SK-N-SH treated with all-trans-retinoic acid at 6 μM for 48 hours (cell line): ENCODE data around the gene SERPINB5.

Experiments
- ATAC-seq: fragments of 200-7000 bp; cut with Tn5 transposase; 3 replicates; pipeline ENCODE4 v1.9.1; 2020; ENCODE audit warnings: mild to moderate bottlenecking, moderate library complexity
- BACH2 ChIP-seq: fragments of 250-450 bp; sonication (Bioruptor Pico); IDR thresholded peaks from 2 replicates; pipeline ENCODE4 v1.9.0; 2021; ENCODE audit warnings: mild to moderate bottlenecking, borderline replicate concordance
- CREB5 ChIP-seq: fragments of 250-450 bp; sonication (Bioruptor Pico); IDR thresholded peaks from 2 replicates; pipeline ENCODE4 v1.5.1; 2020; ENCODE audit warnings: low read depth, mild to moderate bottlenecking, moderate library complexity
- CSDC2 ChIP-seq: fragments of 250-450 bp; sonication (Bioruptor Pico); IDR thresholded peaks from 2 replicates; pipeline ENCODE4 v1.5.0; 2020; ENCODE audit warnings: mild to moderate bottlenecking, moderate library complexity
- CSRNP3 ChIP-seq: fragments of 250-450 bp; sonication (Bioruptor Pico); IDR thresholded peaks from 2 replicates; pipeline ENCODE4 v1.5.1; 2021; ENCODE audit warnings: mild to moderate bottlenecking, moderate library complexity
- ESRRG ChIP-seq: fragments of 250-450 bp; sonication (Bioruptor Pico); IDR thresholded peaks from 2 replicates; pipeline ENCODE4 v1.6.1; 2021; ENCODE audit warnings: mild to moderate bottlenecking
- ISL1 ChIP-seq: fragments of 250-450 bp; sonication (Bioruptor Pico); IDR thresholded peaks from 2 replicates; pipeline ENCODE4 v2.1.2; 2022; ENCODE audit warnings: mild to moderate bottlenecking, moderate library complexity
- PATZ1 ChIP-seq: fragments of 250-450 bp; sonication (Bioruptor Pico); IDR thresholded peaks from 2 replicates; pipeline ENCODE4 v1.8.0; 2020; ENCODE audit warnings: mild to moderate bottlenecking, moderate library complexity, borderline replicate concordance
- POU6F1 ChIP-seq: fragments of 250-450 bp; sonication (Bioruptor Pico); IDR thresholded peaks from 2 replicates; pipeline ENCODE4 v1.8.0; 2021; ENCODE audit warnings: low read depth, mild to moderate bottlenecking, moderate library complexity, borderline replicate concordance
- PPARA ChIP-seq: fragments of 250-450 bp; sonication (Bioruptor Pico); IDR thresholded peaks from 2 replicates; pipeline ENCODE4 v1.5.0; 2020; ENCODE audit warnings: mild to moderate bottlenecking, borderline replicate concordance
- RARB ChIP-seq: fragments of 250-450 bp; sonication (Bioruptor Pico); IDR thresholded peaks from 2 replicates; pipeline ENCODE4 v1.8.0; 2021; ENCODE audit warnings: mild to moderate bottlenecking, moderate library complexity
- SNAI2 ChIP-seq: fragments of 250-450 bp; sonication (Bioruptor Pico); IDR thresholded peaks from 2 replicates; pipeline ENCODE4 v1.5.0; 2020; ENCODE audit warnings: mild to moderate bottlenecking, moderate library complexity
- TOX ChIP-seq: fragments of 250-450 bp; sonication (Bioruptor Pico); IDR thresholded peaks from 2 replicates; pipeline ENCODE4 v1.8.0; 2021; ENCODE audit warnings: mild to moderate bottlenecking, moderate library complexity, borderline replicate concordance
- TSHZ2 ChIP-seq: fragments of 250-450 bp; sonication (Bioruptor Pico); IDR thresholded peaks from 2 replicates; pipeline ENCODE4 v1.5.0; 2020; ENCODE audit warnings: mild to moderate bottlenecking, moderate library complexity
- ZC3H10 ChIP-seq: fragments of 250-450 bp; sonication (Bioruptor Pico); IDR thresholded peaks from 2 replicates; pipeline ENCODE4 v1.5.1; 2021; ENCODE audit warnings: mild to moderate bottlenecking, moderate library complexity
- ZFP3 ChIP-seq: fragments of 250-450 bp; sonication (Bioruptor Pico); IDR thresholded peaks from 2 replicates; pipeline ENCODE4 v1.5.0; 2020; ENCODE audit warnings: mild to moderate bottlenecking, moderate library complexity
- ZFP30 ChIP-seq: fragments of 450-650 bp; formaldehyde crosslinking; IDR thresholded peaks from 2 replicates; pipeline ENCODE4 v1.5.0; 2022; ENCODE audit warnings: mild to moderate bottlenecking, moderate library complexity
- ZNF565 ChIP-seq: fragments of 450-650 bp; formaldehyde crosslinking; conservative IDR thresholded peaks from 2 replicates; pipeline ENCODE4 v1.5.0; 2020; ENCODE audit warnings: low read depth, mild to moderate bottlenecking, moderate library complexity
- ZNF70 ChIP-seq: fragments of 450-650 bp; formaldehyde crosslinking; IDR thresholded peaks from 2 replicates; pipeline ENCODE4 v1.5.0; 2020; ENCODE audit warnings: mild to moderate bottlenecking, moderate library complexity
- ZNF8 ChIP-seq: fragments of 450-650 bp; formaldehyde crosslinking; IDR thresholded peaks from 2 replicates; pipeline ENCODE4 v1.5.0; 2020; ENCODE audit warnings: mild to moderate bottlenecking, moderate library complexity

SERPINB5 gene

GRCh38 chr18:63476668-63477067, at the start of gene SERPINB5:
Gene SERPINB5, plus strand, starts transcription at chr18:63476958. Its CDS starts 7,471 bp downstream, at chr18:63484429.
- no peak for ATAC-seq
- TF ChIP-seq TSHZ2: no peak
- no peak for TF ChIP-seq SNAI2 (CRISPR knock-in tag)
- TF ChIP-seq TOX (CRISPR knock-in tag): no peak
- no peak for TF ChIP-seq ZNF8 (CRISPR knock-in tag)
- no peak for TF ChIP-seq CSRNP3
- TF ChIP-seq ZFP3 (CRISPR knock-in tag): no peak
- TF ChIP-seq ZNF70 (CRISPR knock-in tag): no peak
- no peak for TF ChIP-seq ISL1 (CRISPR knock-in tag)
- TF ChIP-seq BACH2 (CRISPR knock-in tag): no peak
- TF ChIP-seq POU6F1 (CRISPR knock-in tag): no peak
- TF ChIP-seq ZNF565: no peak
- TF ChIP-seq ZC3H10: no peak

GRCh38 chr18:63427558-63427957, 49.2 kb upstream of the SERPINB5 start:
- TF ChIP-seq ZC3H10 (no peak), RARB (CRISPR knock-in tag) (no peak), PPARA (CRISPR knock-in tag) (no peak), ZNF8 (CRISPR knock-in tag) (no peak), TOX (CRISPR knock-in tag) (no peak), ZFP3 (CRISPR knock-in tag) (no peak)
- ATAC-seq: no peak

- no peak for TF ChIP-seq POU6F1 (CRISPR knock-in tag)
- TF ChIP-seq TOX (CRISPR knock-in tag): no peak
- no peak for TF ChIP-seq ZFP30 (CRISPR knock-in tag)
- no peak for TF ChIP-seq PATZ1
- no peak for TF ChIP-seq ZC3H10
- TF ChIP-seq CREB5 (CRISPR knock-in tag): no peak
- no peak for TF ChIP-seq CSRNP3
- TF ChIP-seq CSDC2 (CRISPR knock-in tag): no peak
- TF ChIP-seq PPARA (CRISPR knock-in tag): no peak
- TF ChIP-seq SNAI2 (CRISPR knock-in tag): no peak
- TF ChIP-seq TSHZ2: no peak
- no peak for TF ChIP-seq ZNF565
- TF ChIP-seq RARB (CRISPR knock-in tag): no peak
- TF ChIP-seq ZNF8 (CRISPR knock-in tag): no peak
- TF ChIP-seq ZNF70 (CRISPR knock-in tag): no peak
- TF ChIP-seq BACH2 (CRISPR knock-in tag): no peak
- no peak for TF ChIP-seq ESRRG
- no peak for TF ChIP-seq ZFP3 (CRISPR knock-in tag)
- no peak for ATAC-seq
Observed at GRCh38 chr18:63430526-63430925, 46.2 kb upstream of the SERPINB5 start.
